Left ventricle myocardium superior (tissue), 1 donor: ENCODE results near the gene DNAH8. TPM values are rescaled to one million over a fixed set of nuclear protein-coding genes. Genes with fewer than 3 reads are reported as not detected.
"Not testable (repeated sequence)": the region's sequence is repeated elsewhere in the genome, so short reads cannot be mapped to it uniquely, and the experiment has no call there.

Experiments used
- ATAC-seq: fragments of 200-7000 bp; cut with Tn5 transposase; one replicate; pipeline ENCODE4 v1.9.1; 2020; ENCODE audit warnings: mild to moderate bottlenecking, moderate library complexity
- DNase-seq: peaks from one replicate; pipeline ENCODE4 v3.0.0-alpha.2; 2020
- intact Hi-C: fragments of 100-400 bp; cut with micrococcal nuclease; formaldehyde crosslinking; loops from one replicate; pipeline ENCODE4 v1.11.0; 2022
- total RNA-seq: library from RNA; stranded (reverse); fragmentation: NEBNext Ultra II Directional; extraction: Animal tissue kit (Norgen Biotek cat#: 25700); gene quantifications from one replicate; pipeline ENCODE4 v1.2.1, GENCODE V29; 2021
- donor health status: DM: no; HTN: yes; CAD: no; lungs with severe emphysema.

The DNAH8 gene
- total RNA-seq, 1 donor from 2014 or later: not detected

DNA sequence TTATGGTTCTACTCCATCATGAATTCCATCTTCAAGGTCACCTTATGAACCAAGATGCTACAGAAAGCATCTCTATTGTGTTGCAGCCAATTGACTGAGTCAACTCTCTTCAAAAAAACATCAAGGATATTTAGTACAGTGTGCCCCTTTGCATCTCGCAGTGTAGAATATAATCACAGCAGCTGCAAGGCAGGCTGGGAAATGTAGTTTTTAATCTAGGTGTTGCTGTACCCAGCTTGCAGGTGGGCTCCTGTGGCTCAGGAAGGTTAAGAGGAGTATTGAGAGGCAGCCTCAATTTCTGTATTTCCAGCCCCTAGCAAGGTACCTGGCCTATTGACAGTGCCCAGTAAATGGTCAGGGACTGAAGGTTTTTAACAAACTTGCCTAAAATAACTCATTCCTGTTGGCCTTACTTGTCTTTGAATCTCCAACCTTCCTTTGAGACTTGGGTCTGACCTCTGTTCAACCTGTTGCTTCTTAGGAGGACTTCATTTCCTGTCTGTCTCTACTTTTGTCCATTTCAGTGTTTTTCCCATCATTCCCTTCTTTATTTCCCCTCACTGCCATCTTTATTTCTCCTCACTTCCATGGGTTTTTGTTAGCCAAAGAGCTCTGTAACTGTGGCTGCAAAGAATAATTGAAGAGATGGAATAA is 150.5 kb downstream of the DNAH8 start:
- no peak for ATAC-seq
- DNase-seq: no peak
- intact Hi-C loops: no loop called here

- ATAC-seq (no peak), DNase-seq (no peak)
- intact Hi-C loops: no loop called here
Measured at GRCh38 chr6:38867726-38868125, 152.6 kb downstream of the DNAH8 start.

DNA sequence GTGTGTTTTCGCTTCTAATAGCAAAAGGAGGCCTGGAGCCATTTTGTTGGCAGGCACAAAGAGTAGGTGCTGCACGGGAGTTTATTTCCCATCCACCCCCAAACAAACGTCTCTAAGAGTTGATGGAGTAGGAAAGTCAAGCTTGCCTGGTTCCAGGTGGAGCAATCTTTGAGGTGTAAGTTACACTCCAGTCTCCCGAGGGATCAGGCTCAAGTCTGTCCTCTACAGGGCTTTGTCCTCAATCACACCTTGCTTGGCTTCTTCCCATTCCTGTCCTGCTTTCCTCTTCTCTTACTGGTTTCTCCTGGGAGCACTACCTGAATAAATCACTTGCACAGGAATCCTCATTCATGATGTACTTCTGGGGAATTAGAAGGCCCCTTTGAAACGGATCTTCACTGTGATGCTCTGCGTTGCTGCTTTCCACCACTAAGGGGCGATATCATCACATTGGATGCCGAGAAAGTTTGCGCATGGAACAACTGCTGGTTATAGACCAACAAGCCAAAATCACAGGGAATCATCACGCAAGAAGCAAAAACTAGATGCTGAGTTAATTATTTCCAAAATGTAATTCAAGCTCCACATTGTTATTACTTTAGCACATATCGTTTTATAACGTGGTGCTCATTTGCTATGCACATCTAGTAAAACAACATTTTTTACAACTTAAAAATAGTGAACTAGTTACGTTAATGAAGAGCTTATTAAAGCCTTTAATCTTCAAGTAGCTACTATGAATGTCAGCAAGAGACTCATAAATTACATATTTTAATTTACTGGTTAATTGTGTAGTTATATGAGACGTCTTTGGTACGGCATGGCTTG is 156.8 kb downstream of the DNAH8 start:
- DNase-seq: no peak

DNA sequence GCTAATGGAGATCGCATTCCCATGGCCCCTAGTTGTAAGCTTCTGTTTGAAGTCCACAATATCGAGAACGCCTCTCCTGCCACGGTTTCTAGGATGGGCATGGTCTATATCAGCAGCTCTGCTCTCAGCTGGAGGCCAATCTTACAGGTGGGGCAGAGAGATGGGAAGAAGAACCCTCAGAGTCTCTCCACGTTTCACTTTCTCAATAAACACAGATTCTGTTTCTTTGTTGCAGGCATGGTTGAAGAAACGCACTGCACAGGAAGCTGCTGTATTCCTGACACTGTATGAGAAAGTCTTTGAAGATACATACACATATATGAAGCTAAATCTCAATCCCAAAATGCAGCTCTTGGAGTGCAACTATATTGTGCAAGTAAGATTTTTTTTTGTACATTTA is 157.9 kb downstream of the DNAH8 start:
- no peak for DNase-seq
- no peak for ATAC-seq
- intact Hi-C loops: loop anchor here (10.0 kb wide), 1 partner anchor 432 kb away; no protein-coding TSS in a partner anchor

More for the DNA sequence above, 156.8 kb downstream of the DNAH8 start:
- no peak for ATAC-seq
- intact Hi-C loops: loop anchor here (10.0 kb wide), 1 partner anchor 433 kb away; no protein-coding TSS in a partner anchor

GRCh38 chr6:38873816-38874215 is 158.7 kb downstream of the DNAH8 start:
- not testable (repeated sequence) for DNase-seq, ATAC-seq
- intact Hi-C loops: loop anchor here (10.0 kb wide), 1 partner anchor 431 kb away; no protein-coding TSS in a partner anchor

DNA sequence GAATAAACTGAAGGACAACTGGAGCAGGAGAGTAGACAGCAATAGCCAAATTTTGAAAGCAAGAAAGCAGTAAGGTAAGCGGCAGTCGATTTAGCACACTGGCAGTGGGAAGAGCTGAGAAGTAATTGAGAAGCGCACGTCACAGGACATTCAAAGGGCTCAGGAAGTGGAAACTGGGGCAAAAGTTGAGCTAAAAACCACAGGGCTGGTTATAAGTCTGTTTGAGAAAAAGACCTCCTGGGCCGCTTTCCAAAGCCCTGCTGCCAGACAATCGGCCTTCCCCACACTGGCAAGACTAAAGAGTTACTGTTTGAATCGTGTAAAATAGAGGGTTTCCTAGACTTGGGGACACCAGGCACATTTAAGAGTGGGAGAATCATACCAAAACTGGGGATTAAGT is 161.4 kb downstream of the DNAH8 start:
- intact Hi-C loops: loop anchor here (10.0 kb wide), 1 partner anchor 428 kb away; no protein-coding TSS in a partner anchor
- no peak for DNase-seq
- ATAC-seq: no peak

DNA sequence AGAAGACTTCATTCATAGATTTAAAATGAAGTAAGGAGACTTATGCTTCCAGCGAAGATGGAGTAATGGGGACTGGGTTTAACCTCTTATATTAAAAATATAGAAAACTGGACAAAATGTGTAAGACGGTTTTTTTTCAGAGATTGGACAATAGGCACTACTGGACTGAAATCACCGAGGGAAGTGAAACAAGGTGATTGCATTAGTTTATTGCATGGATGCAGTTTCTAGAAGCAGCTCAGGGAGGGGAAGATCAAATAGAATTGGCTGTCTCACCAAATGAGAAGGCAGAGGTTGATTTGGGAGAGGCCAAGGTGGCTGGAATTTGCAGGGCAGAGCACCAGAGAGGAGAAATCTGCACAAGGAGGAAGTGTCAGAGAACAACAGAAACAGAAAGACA is 162.6 kb downstream of the DNAH8 start:
- intact Hi-C loops: loop anchor here (10.0 kb wide), 1 partner anchor 427 kb away; no protein-coding TSS in a partner anchor
- DNase-seq (no peak), ATAC-seq (no peak)

DNA sequence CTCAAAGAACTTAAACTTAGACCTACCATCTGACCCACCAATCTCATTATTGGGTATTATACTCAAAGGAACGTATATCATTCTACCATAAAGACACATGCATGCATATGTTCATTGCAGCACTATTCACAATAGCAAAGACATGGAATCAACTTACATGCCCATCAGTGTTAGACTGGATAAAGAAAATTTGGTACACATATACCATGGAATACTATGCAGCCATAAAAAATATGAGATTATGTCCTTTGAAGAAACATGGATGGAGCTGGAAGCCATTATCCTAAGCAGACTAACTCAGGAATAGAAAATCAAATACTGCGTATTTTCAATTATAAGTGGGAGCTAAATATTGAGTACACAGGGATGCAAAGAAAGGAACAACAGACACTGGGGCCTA is 167.0 kb downstream of the DNAH8 start:
- intact Hi-C loops: no loop called here
- DNase-seq (no peak), ATAC-seq (no peak)

GRCh38 chr6:38897507-38897906 is 182.4 kb downstream of the DNAH8 start:
- DNase-seq: no peak
- intact Hi-C loops: no loop called here
- no peak for ATAC-seq

GRCh38 chr6:38901802-38902522 is 186.9 kb downstream of the DNAH8 start:
- no peak for ATAC-seq
- intact Hi-C loops: no loop called here

DNA sequence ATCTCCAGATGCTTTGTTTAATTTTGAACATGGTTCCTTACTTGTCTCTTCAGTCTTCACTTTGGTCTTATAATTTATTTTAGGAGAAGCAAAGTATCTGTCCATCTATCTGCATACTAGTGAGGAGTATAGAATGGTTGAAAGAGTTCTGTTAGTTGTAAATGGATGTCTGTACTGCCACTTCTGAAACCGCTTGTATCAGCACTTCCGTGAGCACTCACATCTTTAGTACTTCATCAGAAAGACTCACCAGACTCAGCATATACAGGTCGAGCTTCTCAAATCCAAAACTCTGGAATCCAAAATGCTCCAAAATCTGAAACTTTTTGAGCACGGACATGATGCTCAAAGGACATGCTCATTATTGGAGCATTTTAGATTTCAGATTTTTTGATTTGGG is 191.5 kb downstream of the DNAH8 start:
- ATAC-seq (no peak), DNase-seq (no peak)
- intact Hi-C loops: no loop called here

More at GRCh38 chr6:38901802-38902522, 186.9 kb downstream of the DNAH8 start:
- DNase-seq: no peak

DNA sequence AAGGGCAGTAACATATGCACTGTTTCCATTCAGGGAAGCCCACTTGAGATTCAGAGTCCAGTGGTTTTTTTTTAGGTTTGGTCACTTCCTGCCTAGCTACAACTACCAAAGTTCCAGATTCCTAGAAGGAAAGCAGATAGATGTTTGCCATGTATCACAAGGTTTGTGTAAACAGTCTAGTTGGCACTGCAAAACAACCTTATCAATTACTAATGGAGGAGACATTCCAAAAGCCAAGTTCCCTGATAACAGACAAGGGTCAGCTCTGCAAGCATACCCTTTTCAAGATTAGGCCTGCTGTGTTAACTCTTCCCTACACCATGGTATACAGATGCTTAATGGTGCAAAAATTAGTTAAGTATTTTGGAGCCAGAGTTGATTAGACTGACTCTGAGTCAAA is 192.2 kb downstream of the DNAH8 start:
- intact Hi-C loops: no loop called here
- ATAC-seq: no peak

GRCh38 chr6:38909015-38909730 is 194.1 kb downstream of the DNAH8 start:
- ATAC-seq (no peak), DNase-seq (no peak)
- intact Hi-C loops: no loop called here

More for the DNA sequence above, 192.2 kb downstream of the DNAH8 start:
- no peak for DNase-seq

DNA sequence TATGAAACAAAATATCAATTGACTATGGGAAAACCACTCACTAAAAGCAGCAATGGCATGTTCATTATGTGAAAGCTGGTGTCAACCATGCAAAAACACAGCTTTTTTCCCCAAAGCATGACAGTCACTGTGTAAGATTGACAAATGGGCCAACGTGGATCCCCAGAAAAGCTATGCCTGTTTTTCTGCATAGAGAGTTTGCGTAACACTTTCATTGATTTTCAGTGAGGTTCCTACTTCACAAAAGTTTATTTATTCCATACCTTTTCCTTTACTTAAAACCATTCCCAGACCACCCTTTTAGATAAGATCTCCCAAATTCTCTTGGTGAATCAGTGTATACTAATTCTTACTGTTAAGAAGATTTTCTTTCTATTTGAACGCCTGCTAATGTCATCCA is 195.1 kb downstream of the DNAH8 start:
- DNase-seq (no peak), ATAC-seq (no peak)
- intact Hi-C loops: no loop called here

DNA sequence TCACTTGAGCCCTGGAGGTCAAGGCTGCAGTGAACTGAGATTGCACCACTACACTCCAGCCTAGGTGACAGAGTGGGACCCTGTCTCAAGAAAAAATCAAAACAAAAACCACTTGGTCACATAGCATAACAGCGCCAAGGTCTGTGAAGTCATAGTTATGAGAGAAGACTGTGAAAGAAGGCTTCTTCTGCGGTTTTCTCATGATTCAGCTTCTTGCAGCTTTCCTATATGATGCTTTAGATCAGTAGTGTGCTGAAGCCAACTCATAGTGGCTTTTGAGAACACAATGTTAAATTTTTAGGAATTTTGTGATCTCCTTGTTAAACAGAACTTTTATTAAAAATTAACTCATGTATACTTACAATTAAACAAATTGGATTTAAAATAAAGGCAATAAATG is 197.3 kb downstream of the DNAH8 start:
- no peak for ATAC-seq
- no peak for DNase-seq
- intact Hi-C loops: no loop called here

GRCh38 chr6:38915205-38915925 is 200.3 kb downstream of the DNAH8 start:
- intact Hi-C loops: no loop called here
- ATAC-seq: no peak
- no peak for DNase-seq

- ATAC-seq, intact Hi-C loops, DNase-seq: not testable (repeated sequence)
Measured at GRCh38 chr6:38921540-38921939, 206.4 kb downstream of the DNAH8 start.

GRCh38 chr6:38924791-38925509 is 209.8 kb downstream of the DNAH8 start:
- DNase-seq (no peak), ATAC-seq (no peak)
- intact Hi-C loops: no loop called here
